ENCODE data around the gene ELFN1. TPM values are rescaled to one million over a fixed set of nuclear protein-coding genes. Genes with fewer than 3 reads are reported as not detected.

Gene ELFN1
- polyA plus RNA-seq, 1 donor (not counting 4 experiments of a cell fraction or from before 2014, with no cell fraction given), result 0.03 TPM

DNA sequence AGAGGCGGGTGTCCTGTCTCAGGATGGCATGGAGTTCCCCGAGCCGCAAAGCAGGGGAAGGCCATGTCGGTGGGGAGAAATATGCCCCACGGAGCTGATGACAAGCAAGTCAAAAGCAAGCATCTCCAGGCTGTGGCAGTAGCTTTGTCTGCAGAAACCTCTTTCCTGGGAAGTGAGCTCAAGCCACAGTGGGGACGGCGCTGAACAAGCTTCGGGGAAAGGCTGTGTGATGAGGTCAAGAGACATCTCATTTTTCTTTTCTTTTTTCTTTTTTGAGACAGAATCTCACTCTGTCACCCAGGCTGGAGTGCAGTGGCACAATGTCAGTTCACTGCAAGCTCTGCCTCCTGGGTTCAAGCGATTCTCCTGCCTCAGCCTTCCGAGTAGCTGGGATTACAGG, 62.6 kb downstream of the ELFN1 start:
- Histone ChIP-seq H3K79me2 (ENCODE audit: control insufficient read depth, insufficient read depth, low read length) (no peaks in the 10 kb centered on the region), H3K27me3 (ENCODE audit: control insufficient read depth, extremely low read depth, insufficient read depth, low read length) (peaks cover 14% of the 10 kb centered on the region), H3K36me3 (ENCODE audit: control insufficient read depth in 2 of 2, extremely low read depth in 1 of 2, insufficient read depth in 2 of 2, low read length in 2 of 2) (no peaks in the 10 kb centered on the region), H3K4me2 (ENCODE audit: control insufficient read depth, extremely low read depth, insufficient read depth, low read depth, low read length) (no peak overlapping the region), H3K4me1 (ENCODE audit: control insufficient read depth, extremely low read depth, insufficient read depth, low read length) (no peaks in the 10 kb centered on the region), H3K9ac (ENCODE audit: control insufficient read depth, extremely low read depth, insufficient read depth, low read length) (no peak overlapping the region), H2AFZ (ENCODE audit: control insufficient read depth, low read length) (no peak overlapping the region), H4K20me1 (ENCODE audit: control insufficient read depth, extremely low read depth, insufficient read depth, low read length) (no peaks in the 10 kb centered on the region), H3K4me3 (ENCODE audit: control insufficient read depth in 2 of 3, extremely low read depth in 1 of 3, insufficient read depth in 2 of 3, low read depth in 1 of 3, low read length in 3 of 3) (no peak overlapping the region), H3K27ac (ENCODE audit: control insufficient read depth, insufficient read depth, low read length) (no peak overlapping the region), H3K9me3 (ENCODE audit: control insufficient read depth, low read depth, low read length) (no peaks in the 10 kb centered on the region), H3K9me1 (ENCODE audit: control insufficient read depth, extremely low read depth, insufficient read depth, low read length) (no peaks in the 10 kb centered on the region)
- DNase-seq (ENCODE audit: low read depth, low spot score) (no peak), FAIRE-seq (no peak)
- TF ChIP-seq, protein P1, sequence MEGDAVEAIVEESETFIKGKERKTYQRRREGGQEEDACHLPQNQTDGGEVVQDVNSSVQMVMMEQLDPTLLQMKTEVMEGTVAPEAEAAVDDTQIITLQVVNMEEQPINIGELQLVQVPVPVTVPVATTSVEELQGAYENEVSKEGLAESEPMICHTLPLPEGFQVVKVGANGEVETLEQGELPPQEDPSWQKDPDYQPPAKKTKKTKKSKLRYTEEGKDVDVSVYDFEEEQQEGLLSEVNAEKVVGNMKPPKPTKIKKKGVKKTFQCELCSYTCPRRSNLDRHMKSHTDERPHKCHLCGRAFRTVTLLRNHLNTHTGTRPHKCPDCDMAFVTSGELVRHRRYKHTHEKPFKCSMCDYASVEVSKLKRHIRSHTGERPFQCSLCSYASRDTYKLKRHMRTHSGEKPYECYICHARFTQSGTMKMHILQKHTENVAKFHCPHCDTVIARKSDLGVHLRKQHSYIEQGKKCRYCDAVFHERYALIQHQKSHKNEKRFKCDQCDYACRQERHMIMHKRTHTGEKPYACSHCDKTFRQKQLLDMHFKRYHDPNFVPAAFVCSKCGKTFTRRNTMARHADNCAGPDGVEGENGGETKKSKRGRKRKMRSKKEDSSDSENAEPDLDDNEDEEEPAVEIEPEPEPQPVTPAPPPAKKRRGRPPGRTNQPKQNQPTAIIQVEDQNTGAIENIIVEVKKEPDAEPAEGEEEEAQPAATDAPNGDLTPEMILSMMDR (optimal IDR thresholded peaks at IDR 0.05 in 1 of 3, IDR thresholded peaks at IDR 0.05 in 1 of 3, conservative IDR thresholded peaks at IDR 0.05 in 1 of 3; ENCODE audit: extremely low read depth in 1 of 3, insufficient read depth in 2 of 3, low read length in 3 of 3), result no peak
- dilution Hi-C loops (cut with MboI; ENCODE audit: extremely low pct_ligation_motif_present, low sequenced_read_pairs), result no loop called here

DNA sequence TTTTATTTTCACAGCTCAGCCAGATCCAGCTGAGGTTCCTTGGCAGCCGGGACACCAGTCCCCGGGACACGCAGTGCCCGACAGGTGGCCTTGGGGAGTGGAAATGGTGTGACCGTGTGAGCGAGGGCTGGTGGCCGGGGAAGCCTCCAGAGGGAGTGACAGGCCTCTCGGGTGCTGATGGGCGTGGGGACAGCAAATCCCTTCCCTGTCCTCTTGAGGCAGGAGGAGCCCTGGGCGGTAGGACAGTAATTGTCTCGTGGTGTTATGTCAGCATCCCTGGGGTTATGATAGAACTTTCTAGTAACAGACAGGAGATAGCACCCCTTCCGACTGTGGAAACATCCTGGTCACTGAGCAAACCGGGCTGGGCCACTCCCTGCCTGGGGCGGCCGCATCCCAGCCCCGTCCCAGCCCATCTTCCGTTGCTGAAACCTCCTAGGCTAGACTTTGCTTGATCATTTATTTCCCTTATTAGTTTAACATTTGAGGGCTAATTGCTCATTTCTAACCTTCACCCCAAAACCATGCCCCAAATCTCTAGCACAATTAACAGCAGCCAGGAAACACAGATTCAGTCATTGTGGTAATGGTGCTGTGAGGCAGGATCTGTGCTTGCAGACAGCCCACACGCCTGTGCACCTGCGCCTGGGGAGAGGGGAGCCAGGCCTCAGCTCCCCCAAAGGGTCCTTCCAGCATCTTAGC, 63.3 kb downstream of the ELFN1 start:
- FAIRE-seq, result no peak
- dilution Hi-C loops (cut with MboI; ENCODE audit: extremely low pct_ligation_motif_present, low sequenced_read_pairs), result no loop called here
- no peaks in the 10 kb centered on the region for H3K9me1 ChIP-seq (ENCODE audit: control insufficient read depth, extremely low read depth, insufficient read depth, low read length)
- no peaks in the 10 kb centered on the region for H3K4me1 ChIP-seq (ENCODE audit: control insufficient read depth, extremely low read depth, insufficient read depth, low read length)
- no peak overlapping the region for H3K4me2 ChIP-seq (ENCODE audit: control insufficient read depth, extremely low read depth, insufficient read depth, low read depth, low read length)
- peaks cover 11% of the 10 kb centered on the region for H3K27me3 ChIP-seq (ENCODE audit: control insufficient read depth, extremely low read depth, insufficient read depth, low read length)
- no peak overlapping the region for H2AFZ ChIP-seq (ENCODE audit: control insufficient read depth, low read length)
- no peak overlapping the region for H3K27ac ChIP-seq (ENCODE audit: control insufficient read depth, insufficient read depth, low read length)
- H3K9me3 ChIP-seq (ENCODE audit: control insufficient read depth, low read depth, low read length), result no peaks in the 10 kb centered on the region
- no peak overlapping the region for H3K9ac ChIP-seq (ENCODE audit: control insufficient read depth, extremely low read depth, insufficient read depth, low read length)
- no peak overlapping the region for H3K4me3 ChIP-seq (ENCODE audit: control insufficient read depth in 2 of 3, extremely low read depth in 1 of 3, insufficient read depth in 2 of 3, low read depth in 1 of 3, low read length in 3 of 3)
- no peak for TF ChIP-seq EZH2 (IDR thresholded peaks at IDR 0.05; ENCODE audit: low read length)
- TF ChIP-seq, protein P1 (optimal IDR thresholded peaks at IDR 0.05 in 1 of 3, IDR thresholded peaks at IDR 0.05 in 1 of 3, conservative IDR thresholded peaks at IDR 0.05 in 1 of 3; ENCODE audit: extremely low read depth in 1 of 3, insufficient read depth in 2 of 3, low read length in 3 of 3), result no peak
- DNase-seq (ENCODE audit: low read depth, low spot score), result no peak
- H3K79me2 ChIP-seq (ENCODE audit: control insufficient read depth, insufficient read depth, low read length), result no peaks in the 10 kb centered on the region
- no peaks in the 10 kb centered on the region for H3K36me3 ChIP-seq (ENCODE audit: control insufficient read depth in 2 of 2, extremely low read depth in 1 of 2, insufficient read depth in 2 of 2, low read length in 2 of 2)
- no peaks in the 10 kb centered on the region for H4K20me1 ChIP-seq (ENCODE audit: control insufficient read depth, extremely low read depth, insufficient read depth, low read length)

Data from keratinocyte (primary cell).